ENCODE data around the gene TUBB4A.
"Not testable (repeated sequence)": the region's sequence is repeated elsewhere in the genome, so short reads cannot be mapped to it uniquely, and the experiment has no call there.

TUBB4A gene

DNA sequence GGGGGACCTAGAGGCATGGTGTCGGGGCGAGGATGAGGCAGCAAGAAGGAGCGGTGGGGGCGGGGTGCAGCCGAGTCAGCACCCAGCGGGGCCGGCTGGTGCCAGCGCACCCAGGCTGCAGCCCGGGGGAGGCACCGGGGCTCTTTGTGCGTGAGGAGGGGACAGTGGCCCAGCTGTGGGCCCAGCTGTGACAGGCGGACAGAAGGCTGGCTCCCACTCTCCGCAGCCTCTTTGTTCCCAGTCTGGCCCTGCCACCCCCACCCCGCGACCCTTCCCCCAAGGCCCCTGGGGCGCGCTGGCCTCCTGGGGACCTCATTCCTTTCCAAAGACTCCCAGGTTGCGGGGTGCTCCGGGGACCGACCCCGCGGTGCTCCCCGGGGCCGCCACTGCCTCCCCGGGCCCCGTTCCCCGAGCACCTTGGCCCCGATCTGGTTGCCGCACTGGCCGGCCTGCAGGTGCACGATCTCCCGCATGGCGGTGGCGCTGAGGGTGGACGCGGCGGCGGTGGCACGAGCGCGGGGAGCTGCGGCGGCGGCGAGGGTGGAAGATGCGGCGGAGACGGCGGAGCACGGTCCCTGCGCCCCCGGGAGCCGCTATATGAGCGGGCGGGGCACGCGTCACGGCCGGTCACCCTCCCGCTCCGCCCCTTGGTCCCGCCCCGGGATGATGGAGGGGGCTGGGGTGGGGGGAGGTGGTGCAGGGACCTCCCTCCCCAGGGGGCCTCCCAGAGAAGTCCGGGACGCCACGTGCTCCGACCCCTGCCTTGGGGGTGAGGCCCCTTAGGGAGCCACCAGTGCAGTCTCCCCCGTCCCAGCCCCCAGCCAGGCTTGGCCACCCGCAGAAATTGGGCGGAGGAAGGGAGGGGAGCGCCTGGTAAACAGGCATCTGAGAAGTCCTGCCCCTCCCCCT lies at the start of gene TUBB4A:
Gene TUBB4A (minus strand): TSS at position 570 of the 909 bp plus-strand sequence. CDS start 97 bp downstream, at position 473.
- no peak for DNase-seq

DNA sequence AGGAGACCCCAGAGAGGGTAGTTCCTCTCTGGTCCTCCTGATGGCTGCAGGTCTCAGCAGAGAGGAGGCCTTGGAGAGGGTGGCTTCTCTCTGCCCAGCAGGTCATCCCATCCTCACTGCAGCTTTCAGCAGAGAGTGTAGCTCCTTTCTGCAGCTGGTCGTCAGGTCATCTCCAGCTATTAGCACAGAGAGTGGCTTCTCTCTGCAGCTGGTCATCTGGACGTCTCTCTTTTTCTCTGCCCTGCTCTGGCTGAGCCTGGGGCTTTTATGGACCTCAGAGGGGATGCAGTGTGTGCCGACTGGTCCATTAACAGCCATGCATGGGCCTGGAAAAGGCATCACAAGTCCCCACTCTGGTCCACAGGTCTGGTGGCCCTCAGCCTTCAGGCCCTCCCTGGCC lies 49.0 kb upstream of the TUBB4A start:
- DNase-seq, result no peak

DNA sequence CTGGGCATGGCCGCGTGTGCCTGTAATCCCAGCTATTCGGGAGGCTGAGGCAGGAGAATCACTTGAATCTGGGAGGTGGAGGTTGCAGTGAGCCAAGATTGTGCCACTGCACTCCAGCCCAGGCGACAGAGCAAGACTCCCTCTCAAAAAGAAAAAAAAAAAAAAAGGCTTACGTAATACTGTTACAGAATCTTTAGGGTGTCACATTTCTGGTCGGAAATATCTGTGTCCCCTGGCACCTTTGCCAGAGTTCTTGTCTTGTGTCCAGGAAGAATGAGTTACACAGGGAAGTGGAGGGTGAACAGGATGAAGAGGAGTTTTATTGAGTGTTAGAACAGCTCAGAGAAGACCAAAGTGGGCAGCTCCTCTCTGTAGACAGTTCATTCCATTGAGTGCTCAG lies 48.6 kb upstream of the TUBB4A start:
- DNase-seq, result not testable (repeated sequence)

DNA sequence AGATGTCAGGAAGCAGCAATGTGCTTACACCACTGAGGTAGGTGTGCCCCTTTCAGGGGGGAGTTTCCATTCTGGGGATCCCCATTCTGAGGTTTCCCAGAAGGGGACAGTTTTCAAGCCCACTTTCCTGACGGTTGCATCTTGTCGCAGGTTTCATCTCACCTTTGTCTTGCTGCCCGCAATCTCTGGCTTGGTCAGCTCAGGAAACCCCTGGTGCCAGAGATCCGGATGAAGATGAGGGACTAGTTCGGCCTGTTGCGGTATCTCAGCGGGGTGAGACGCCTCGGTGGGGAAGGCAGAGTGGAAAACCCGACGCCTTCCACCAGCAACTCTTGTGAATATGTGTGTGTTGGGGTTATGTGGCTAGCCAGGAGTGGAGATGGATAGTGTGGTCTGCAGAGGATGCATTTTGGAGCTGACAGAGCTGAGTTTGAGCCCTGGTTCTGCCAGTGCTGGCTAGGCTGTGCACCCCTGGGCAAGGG lies 41.8 kb upstream of the TUBB4A start:
- no peak for DNase-seq

DNA sequence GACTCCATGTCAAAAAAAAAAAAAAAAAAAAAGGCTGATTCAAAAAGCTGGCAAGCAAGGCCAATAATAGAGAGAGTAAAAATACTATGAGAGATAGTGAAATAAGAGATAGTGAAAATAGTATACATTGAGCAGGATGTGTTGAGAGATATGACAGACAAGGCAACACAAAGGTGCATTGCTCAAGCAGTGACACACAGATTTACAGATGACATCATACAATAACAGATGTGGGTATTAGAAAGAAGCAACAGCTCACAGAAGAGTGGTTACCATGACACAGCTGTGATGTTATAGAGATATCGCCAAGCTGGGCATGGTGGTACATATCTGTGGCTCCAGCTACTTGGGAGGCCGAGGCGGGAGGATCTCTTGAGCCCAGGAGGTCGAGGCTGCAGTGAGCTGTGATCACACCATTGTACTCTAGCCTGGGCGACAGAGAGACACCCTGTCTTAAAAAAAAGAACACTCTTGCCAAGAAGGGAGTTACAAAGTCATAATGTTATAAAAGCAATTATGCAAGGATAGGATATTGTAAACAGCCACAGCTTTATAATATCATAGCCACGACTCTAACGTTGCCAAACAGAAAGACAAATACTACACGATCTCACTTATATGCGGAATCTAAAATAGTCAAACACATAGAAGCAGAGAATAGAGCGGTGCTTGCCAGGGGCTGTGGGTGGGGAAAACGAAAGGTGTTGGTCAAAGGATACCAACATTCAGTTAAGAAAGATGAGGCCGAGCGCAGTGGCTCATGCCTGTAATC lies 39.0 kb upstream of the TUBB4A start:
- DNase-seq, result no peak

DNA sequence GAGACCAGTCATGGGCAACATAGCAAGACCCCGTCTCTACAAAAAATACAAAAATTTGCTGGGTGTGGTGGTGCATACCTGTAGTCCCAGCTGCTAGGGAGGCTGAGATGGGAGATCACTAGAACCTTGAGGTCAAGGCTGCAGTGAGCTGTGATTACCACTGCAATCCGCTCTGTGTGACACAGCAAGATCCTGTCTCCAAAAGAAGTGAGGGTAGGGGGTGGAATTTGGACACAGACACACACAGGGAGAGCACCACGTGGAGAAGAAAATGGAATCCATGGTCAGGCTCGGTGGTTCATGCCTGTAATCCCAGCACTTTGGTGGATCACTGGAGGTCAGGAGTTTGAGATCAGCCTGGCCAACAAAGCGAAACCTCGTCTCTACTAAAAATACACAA lies 37.4 kb upstream of the TUBB4A start:
- DNase-seq, result no peak

DNA sequence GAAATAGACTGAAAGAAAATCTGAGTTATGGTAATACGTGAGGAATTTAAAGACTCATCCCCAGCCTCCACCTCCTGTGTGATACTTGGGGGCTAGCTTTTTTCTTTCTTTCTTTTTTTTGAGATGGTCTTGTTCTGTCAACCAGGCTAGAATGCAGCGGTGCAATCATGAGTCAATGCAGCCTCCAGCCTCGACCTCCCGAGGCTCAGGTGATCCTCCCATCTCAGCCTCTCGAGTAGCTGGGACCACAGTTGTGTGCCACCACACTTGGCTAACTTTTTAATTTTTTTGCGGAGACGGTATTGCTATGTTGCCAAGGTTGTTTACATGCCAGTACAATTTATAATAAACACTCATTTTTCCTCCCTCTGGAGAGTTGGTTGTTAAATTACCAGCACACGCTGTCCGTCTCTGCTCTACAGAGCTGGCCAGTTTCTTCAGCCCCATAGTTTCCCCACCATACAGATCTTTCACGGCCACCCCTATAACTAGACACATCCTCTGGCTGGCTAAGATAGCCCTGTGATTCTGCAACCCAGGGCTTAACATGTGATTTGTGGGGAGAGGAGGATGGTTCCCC lies 33.5 kb upstream of the TUBB4A start:
- DNase-seq, result no peak

DNA sequence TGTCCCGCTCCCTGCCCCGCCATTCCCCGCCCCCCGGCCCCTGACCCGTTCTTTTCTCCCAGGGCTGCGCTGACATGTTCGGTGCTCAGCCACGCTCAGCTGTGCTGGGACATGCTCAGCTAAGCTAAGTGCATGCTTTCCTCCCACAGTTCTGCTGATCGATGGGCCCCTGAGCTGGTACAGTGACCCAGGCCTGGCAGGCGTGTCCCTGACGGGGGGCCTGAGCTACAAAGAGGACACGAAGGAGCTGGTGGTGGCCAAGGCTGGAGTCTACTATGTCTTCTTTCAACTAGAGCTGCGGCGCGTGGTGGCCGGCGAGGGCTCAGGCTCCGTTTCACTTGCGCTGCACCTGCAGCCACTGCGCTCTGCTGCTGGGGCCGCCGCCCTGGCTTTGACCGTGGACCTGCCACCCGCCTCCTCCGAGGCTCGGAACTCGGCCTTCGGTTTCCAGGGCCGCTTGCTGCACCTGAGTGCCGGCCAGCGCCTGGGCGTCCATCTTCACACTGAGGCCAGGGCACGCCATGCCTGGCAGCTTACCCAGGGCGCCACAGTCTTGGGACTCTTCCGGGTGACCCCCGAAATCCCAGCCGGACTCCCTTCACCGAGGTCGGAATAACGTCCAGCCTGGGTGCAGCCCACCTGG lies 32.5 kb upstream of the TUBB4A start:
- no peak for DNase-seq

DNA sequence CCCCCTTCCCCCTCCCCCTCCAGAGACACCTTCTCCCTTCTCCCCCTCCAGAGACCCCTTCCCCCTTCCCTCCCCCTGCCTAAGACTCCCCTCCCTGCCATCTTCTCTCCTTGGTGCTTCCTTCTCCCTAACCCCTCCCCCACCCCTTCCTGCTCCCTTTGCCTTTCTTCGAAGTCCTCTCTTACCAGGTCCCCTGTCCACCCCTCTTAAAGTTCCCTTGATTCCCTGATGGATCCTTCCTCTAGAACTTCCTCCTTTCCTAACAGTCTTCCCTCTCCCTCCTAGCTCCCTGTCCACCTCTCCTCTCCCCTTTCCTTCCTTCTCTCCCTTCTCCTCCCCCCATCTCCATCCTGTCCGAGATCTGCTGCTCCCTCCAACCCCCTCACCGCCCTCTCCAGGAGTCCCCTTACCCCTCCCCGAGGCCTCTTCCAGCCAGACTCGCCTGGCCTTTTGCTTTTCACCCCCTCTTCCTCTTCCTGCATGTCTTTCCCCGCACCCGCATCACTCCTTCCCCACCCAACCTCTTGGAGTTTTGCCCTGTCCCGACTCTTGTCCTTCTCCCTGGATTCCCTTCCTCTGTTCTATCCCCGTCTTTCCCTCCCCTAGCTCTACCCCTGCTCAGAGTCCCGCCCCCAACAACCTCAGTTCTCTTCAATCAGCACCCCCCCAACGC lies 31.8 kb upstream of the TUBB4A start:
- DNase-seq, result no peak

DNA sequence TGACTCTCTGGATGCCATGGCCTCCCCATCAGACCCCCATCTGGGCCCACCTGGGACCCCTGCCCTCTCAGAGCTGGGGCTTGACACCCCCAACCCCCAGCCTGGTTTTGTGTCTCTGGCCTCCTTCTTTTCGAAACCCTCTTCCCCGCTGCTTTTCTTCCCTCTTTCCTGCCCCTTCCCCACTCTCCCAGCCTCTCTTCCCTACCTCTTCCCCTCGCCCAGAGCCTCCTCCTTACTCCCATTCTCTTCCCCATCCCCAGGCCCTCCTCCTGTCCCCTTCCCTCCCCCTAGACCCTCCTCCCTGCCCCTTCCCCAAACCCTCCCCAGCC lies 30.9 kb upstream of the TUBB4A start:
- DNase-seq, result no peak

DNA sequence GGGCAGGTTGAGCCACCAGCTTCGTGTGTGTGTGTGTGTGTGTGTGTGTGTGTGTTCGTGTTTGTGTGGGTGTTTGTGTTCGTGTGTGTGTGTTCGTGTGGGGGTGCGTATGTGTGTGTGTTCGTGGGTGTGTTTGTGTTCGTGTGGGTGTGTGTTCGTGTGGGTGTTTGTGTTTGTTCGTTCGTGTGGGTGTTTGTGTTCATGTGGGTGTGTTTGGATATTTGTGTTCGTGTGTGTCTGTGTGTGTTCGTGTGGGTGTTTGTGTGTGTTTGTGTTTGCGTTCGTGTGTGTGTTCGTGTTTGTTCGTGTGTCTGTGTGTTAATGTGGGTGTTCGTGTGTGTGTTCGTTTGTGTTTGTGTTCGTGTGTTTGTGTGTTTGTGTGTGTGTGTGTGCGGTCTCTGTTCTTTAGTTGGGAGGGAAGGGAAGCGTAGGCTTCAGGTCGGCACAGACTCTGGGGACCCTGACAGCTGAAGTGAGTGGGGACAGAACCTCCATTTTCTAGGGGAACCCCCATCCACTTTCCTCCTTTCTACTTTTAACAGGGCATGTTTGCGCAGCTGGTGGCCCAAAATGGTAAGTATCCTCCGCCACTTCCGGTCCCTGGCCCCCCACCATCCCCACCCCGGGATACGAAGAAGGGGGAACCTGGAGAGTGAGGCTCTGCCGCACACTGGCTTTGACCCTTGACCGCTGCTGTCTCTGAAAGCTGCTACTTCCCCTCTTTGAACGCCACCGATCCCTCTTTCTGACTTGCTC lies 30.3 kb upstream of the TUBB4A start:
- no peak for DNase-seq

DNA sequence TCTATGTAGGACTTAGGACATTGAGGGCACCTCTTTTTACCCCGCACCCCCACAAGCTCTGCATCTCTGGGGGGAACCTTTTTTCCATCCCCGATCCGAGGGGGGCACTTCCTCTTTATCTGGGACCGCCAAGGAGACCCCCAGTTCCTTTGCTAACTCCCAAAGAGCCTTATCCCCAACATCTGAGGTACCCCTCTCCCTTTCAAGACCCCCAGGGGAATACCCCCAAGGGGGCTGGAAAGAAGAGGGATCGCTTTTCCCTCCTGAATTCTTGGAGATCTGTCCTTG lies 29.8 kb upstream of the TUBB4A start:
- no peak for DNase-seq

DNA sequence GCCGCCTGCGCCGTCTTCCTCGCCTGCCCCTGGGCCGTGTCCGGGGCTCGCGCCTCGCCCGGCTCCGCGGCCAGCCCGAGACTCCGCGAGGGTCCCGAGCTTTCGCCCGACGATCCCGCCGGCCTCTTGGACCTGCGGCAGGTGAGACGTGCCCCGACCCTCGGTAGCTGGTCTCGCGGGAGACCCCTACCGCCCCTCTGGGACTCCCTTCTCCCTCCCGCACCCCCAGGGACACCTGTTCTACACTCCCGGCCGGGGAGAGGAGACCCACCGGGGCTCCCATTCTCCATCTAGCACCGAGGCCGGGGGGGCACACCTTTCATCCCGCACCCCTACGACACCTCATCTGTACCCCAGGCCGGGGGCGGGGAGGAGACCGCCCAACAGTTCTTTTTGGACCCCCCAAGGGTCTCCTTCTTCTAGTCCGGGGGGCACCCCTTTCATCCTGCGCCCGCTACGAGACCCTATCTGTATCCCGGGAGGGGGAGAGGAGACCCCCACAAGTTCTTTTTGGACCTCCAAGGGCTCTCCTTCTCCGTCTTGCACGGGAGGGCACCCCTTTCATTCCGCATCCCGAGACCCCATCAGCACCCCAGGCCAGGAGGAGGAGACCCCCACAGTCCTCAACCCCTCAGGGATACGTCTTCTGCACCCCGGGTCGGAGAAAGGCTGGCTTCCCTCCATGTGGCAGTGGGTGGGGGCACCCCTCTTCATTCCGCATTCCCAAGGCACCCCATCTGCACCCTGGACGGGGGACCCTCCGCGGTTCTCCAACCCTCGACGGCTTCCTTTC lies 29.2 kb upstream of the TUBB4A start:
- no peak for DNase-seq

DNA sequence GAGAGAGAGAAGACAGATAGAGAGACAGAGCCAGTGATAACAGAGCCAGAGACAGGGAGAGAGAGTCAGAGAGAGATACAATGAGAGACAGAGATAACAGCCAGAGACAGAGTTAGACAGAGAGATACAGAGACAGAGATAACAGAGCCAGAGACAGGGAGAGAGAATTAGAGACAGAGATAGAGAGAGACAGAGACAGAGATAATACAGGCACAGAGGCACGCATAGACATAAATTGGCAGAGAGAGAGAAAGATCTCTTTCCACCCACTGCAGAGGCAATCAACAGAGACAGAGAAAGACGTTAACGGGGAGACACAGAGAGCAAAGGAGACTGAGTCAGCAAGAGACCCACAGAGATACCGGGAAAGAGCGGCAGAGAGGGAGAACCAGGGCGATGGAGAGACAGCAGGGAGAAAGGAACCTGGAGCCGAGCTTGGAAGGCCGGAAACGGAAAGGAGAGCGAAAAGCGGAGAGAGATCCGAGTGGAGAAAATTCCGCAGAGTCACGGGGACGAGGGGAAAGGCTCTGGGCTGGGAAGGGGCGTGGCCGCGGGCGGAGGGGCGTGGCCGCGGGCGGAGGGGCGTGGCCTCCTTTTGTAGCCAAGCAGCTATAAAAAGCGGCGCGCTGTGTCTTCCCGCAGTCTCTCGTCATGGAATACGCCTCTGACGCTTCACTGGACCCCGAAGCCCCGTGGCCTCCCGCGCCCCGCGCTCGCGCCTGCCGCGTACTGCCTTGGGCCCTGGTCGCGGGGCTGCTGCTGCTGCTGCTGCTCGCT lies 28.5 kb upstream of the TUBB4A start, which contains the start of gene TNFSF9:
Gene TNFSF9 (plus strand): TSS at position 641 of the 777 bp plus-strand sequence. CDS start 11 bp downstream, at position 652.
- DNase-seq, result peak; percentile 96

DNA sequence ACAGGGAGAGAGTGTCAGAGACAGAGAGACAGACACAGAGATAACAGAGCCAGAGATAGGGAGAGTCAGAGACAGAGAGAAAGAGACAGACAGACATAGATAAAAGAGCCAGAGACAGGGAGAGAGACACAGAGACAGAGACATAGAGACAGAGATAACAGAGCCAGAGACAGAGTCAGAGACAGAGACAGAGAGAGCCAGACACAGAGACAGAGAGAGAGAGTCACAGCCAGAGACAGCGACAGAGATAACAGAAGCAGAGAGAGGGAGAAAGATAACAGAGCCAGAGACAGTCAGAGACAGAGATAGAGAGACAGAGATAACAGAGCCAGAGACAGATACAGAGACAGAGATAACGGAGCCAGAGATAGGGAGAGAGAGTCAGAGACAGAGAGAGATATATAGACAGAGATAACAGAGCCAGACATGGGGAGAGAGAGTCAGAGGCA lies 27.9 kb upstream of the TUBB4A start:
- no peak for DNase-seq

DNA sequence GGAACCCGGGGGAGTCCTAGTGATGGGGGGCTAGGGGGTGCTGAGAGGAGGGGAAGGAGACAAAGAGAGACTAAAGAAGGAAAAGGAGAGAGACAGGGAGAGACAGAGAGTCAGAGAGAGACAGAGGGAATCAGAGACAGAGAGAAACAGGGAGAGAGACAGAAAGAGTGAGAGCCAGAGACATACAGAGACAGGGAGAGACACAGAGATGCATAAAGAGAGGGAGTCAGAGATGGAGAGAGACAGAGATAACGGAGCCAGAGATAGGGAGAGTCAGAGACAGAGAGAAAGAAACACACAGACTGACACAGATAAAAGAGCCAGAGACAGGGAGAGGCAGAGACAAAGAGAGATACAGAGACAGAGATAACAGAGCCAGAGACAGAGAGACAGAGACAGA lies 27.2 kb upstream of the TUBB4A start:
- no peak for DNase-seq

DNA sequence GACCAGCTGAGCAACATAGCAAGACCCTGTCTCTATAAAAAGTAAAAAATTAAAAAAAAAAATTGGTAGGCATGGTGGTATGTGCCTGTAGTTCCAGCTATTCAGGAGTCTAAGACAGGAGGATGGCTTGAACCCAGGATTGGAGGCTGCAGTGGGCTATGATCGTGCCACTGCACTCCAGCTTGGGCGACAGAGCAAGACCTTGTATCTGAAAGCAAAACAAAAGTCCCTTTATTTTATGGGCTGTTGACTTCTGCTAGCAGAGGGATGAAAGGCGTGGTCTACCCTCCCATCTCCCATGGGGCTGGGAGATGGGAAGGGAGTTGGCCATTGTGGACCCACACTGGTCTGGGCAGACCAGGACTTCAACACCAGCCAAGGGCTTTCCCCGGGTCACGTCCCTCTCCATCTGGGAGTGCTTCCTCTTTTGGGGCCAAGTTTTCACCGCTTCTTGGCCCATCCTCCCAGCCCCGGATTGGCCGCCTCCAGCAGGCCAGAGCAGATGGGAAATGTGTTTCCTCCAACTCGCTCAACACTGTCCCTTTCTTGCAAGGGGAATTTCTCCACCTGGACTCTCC lies 26.5 kb upstream of the TUBB4A start:
- DNase-seq, result peak; percentile 74

DNA sequence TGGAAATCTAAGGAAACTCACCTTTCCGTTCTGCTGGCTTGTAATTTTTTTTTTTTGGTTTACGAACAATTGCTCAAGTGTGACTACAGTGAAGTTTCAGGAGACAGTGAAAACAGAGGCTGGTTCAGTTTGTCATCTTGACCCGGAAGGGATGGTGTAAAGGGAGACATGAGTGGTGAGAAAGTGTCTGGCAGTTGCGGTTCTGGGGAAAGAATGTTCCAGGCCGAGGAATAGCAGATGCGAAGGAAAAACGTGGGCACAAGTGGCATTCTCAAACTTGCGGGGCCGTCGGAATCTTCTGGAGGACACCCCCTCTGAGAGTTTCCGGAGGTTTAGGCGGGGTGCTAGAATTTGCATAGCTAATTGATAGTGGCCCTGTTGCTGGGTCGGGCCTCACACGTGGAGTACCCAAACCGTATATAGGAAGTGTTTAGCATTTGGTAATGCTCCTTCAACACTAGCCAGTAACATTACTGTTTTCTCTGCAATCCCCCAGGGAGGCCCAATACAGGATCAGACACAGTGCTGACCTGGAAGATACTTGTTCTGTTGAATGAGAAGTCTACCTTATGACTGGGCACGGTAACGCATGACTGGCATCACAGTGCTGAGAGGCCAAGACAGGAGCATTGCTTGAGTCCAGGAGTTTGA lies 25.9 kb upstream of the TUBB4A start:
- no peak for DNase-seq

DNA sequence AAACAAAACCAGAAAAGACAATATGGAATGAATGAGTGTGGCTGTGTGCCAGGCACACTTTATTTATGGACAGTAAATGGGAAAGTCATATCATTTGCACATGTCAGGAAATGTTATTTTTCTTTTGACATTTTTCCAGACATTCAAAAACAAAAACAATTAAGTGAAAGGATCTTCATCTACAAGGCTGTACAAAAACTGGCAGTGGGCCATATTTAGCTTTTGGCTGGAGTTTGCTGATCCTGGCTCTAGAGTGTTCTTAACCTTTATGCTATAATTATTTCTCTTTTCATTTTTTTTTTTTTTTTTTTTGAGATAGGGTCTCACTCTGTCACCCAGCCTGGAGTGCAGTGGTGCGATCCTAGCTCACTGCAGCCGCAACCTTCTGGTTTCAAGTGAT lies 22.2 kb upstream of the TUBB4A start:
- no peak for DNase-seq

Measured in femur (tissue), 1 donor.